Measurements from ENCODE around the gene NEK6.

GRCh38 chr9:124399323-124399967 lies 141.7 kb downstream of the NEK6 start:
- TF ChIP-seq, protein P1, sequence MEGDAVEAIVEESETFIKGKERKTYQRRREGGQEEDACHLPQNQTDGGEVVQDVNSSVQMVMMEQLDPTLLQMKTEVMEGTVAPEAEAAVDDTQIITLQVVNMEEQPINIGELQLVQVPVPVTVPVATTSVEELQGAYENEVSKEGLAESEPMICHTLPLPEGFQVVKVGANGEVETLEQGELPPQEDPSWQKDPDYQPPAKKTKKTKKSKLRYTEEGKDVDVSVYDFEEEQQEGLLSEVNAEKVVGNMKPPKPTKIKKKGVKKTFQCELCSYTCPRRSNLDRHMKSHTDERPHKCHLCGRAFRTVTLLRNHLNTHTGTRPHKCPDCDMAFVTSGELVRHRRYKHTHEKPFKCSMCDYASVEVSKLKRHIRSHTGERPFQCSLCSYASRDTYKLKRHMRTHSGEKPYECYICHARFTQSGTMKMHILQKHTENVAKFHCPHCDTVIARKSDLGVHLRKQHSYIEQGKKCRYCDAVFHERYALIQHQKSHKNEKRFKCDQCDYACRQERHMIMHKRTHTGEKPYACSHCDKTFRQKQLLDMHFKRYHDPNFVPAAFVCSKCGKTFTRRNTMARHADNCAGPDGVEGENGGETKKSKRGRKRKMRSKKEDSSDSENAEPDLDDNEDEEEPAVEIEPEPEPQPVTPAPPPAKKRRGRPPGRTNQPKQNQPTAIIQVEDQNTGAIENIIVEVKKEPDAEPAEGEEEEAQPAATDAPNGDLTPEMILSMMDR (IDR thresholded peaks at IDR 0.05): no peak
- no peak for TF ChIP-seq POLR2A (IDR thresholded peaks at IDR 0.05)

Data from body of pancreas (tissue), 4 donors.